Skeletal muscle satellite cell (primary cell): ENCODE results near the gene RAE1.

Experiments
- H3K27me3 ChIP-seq: 2 replicates; pipeline ENCODE4 v1.7.0; 2013; ENCODE audit warnings: low read length; ENCODE audit not compliant: control insufficient read depth, insufficient read depth
- H3K36me3 ChIP-seq: 2 replicates; pipeline ENCODE4 v1.7.0; 2013; ENCODE audit warnings: mild to moderate bottlenecking, control low read depth, low read length; ENCODE audit not compliant: insufficient read depth
- H3K4me1 ChIP-seq: 2 replicates; pipeline ENCODE4 v1.7.0; 2013; ENCODE audit warnings: low read length; ENCODE audit not compliant: control insufficient read depth, insufficient read depth
- H3K4me2 ChIP-seq: 2 replicates; pipeline ENCODE4 v1.7.0; 2013; ENCODE audit warnings: mild to moderate bottlenecking, low read length
- H3K4me3 ChIP-seq: 2 replicates; pipeline ENCODE4 v1.7.0; 2013; ENCODE audit warnings: low read length
- H3K9ac ChIP-seq: 2 replicates; pipeline ENCODE4 v1.7.0; 2013; ENCODE audit warnings: mild to moderate bottlenecking, low read depth, low read length, moderate library complexity
- H3K9me3 ChIP-seq: replicated peaks from 2 replicates; pipeline ENCODE4 v1.7.0; 2013; ENCODE audit warnings: mild to moderate bottlenecking, control low read depth, low read length

The RAE1 gene

GRCh38 chr20:57384486-57384885, 33.4 kb downstream of the RAE1 start:
- Histone ChIP-seq H3K4me2 (no peak overlapping the region), H3K4me1 (peaks cover 5% of the 10 kb centered on the region), H3K9me3 (no peaks in the 10 kb centered on the region), H3K27me3 (no peaks in the 10 kb centered on the region), H3K36me3 (peaks cover 7% of the 10 kb centered on the region), H3K9ac (no peak overlapping the region), H3K4me3 (no peak overlapping the region)

DNA sequence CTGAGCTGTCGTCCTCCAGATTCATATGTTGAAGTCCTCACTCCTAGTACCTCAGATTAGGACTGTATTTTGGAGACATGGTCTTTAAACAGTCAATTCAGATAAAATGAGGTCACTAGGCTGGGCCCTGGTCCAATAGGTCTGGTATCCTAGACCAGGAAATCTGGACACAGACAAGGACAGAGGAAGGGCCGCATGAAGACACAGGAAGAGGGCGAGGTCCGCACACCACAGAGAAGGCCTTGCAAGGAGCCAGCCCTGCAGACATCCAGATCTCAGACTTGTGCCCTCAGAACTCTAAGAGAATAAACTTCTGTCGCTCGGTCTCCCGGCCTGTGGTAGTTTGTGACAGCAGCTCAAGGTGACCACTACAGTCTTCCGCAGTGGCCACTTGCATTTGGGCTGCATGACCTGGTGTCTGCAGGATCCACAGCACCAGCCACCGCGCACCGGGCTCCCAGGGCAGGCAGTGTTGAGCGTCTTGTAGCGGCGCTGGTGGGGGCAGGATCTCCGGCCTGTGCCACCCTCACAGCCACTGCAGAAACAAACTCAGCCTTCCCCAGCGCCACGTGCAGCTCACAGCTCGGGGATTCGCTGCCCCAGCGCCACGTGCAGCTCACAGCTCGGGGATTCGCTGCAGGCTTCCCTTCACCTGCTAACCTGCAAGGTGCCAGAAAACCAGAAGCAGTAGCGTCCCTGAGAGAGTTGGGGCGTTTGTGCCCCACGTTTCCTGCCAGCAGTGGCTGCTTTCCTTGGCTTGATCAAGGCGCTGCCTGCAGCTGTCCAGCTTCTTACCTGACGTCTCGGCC, 34.1 kb downstream of the RAE1 start:
- Histone ChIP-seq H3K4me1 (peaks cover 8% of the 10 kb centered on the region), H3K36me3 (peaks cover 3% of the 10 kb centered on the region), H3K9ac (no peak overlapping the region), H3K27me3 (no peaks in the 10 kb centered on the region), H3K9me3 (no peaks in the 10 kb centered on the region), H3K4me2 (no peak overlapping the region), H3K4me3 (no peak overlapping the region)

- no peak overlapping the region for H3K9ac ChIP-seq
- H3K27me3 ChIP-seq: no peaks in the 10 kb centered on the region
- H3K36me3 ChIP-seq: no peaks in the 10 kb centered on the region
- H3K4me1 ChIP-seq: peaks cover 8% of the 10 kb centered on the region
- H3K9me3 ChIP-seq: no peaks in the 10 kb centered on the region
- no peak overlapping the region for H3K4me2 ChIP-seq
- no peak overlapping the region for H3K4me3 ChIP-seq
These were observed 34.9 kb downstream of the RAE1 start for GRCh38 chr20:57385940-57386339.

DNA sequence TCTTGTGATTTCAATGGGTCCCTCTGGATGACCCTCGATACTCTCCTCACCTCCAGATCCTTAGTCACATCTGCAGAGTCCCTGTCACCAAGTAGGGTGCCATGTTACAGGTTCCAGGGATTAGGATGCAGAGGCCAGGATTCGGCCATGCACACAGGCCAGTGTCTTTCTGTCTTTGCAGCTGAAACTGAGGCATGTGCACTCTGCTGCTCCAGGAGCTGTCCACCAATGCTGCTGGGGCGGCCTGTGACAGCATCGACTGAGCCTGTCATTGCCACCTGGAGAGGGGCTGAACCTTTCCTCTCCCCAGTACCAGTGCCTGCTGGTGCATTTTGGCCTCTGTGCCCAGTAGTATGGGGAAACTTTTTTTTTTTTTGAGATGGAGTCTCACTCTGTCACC, 35.7 kb downstream of the RAE1 start:
- no peaks in the 10 kb centered on the region for H3K27me3 ChIP-seq
- H3K4me2 ChIP-seq: no peak overlapping the region
- no peaks in the 10 kb centered on the region for H3K36me3 ChIP-seq
- peaks cover 8% of the 10 kb centered on the region for H3K4me1 ChIP-seq
- H3K4me3 ChIP-seq: no peak overlapping the region
- no peak overlapping the region for H3K9ac ChIP-seq
- no peaks in the 10 kb centered on the region for H3K9me3 ChIP-seq

DNA sequence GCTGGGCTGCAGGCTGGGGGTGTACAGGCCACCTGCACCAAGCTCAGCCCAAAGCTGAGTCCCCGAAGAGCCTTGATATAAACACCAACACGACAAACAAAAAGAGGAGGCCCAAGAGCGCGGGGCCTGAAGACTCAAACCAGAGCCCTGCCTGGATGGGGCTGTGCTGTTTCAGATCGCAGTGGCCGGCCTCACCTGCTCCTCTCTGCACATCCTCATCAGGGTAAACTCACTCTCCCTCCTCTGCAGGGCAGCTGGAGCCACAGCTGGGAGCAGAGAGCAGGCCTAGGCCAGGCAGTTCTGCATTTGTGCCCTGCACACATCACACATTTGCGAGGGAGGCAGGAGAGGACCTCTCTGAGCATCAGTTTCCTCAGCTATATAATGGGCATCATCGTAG, 36.4 kb downstream of the RAE1 start:
- H3K4me1 ChIP-seq: peaks cover 13% of the 10 kb centered on the region
- H3K36me3 ChIP-seq: no peaks in the 10 kb centered on the region
- H3K4me2 ChIP-seq: no peak overlapping the region
- H3K9me3 ChIP-seq: no peaks in the 10 kb centered on the region
- no peak overlapping the region for H3K4me3 ChIP-seq
- H3K9ac ChIP-seq: no peak overlapping the region
- no peaks in the 10 kb centered on the region for H3K27me3 ChIP-seq

- H3K4me1 ChIP-seq: peaks cover 17% of the 10 kb centered on the region
- no peak overlapping the region for H3K4me3 ChIP-seq
- no peaks in the 10 kb centered on the region for H3K27me3 ChIP-seq
- no peaks in the 10 kb centered on the region for H3K9me3 ChIP-seq
- no peak overlapping the region for H3K4me2 ChIP-seq
- H3K36me3 ChIP-seq: peaks cover under 1% of the 10 kb centered on the region
- no peak overlapping the region for H3K9ac ChIP-seq
These were observed 36.9 kb downstream of the RAE1 start for GRCh38 chr20:57387945-57388371.

- Histone ChIP-seq H3K27me3 (no peaks in the 10 kb centered on the region), H3K4me1 (peaks cover 28% of the 10 kb centered on the region), H3K4me3 (peak overlapping the region; percentile 62), H3K9me3 (no peaks in the 10 kb centered on the region), H3K9ac (peak overlapping the region; percentile 74), H3K36me3 (peaks cover 11% of the 10 kb centered on the region), H3K4me2 (peak overlapping the region; percentile 88)
These were observed 38.1 kb downstream of the RAE1 start for GRCh38 chr20:57388953-57389694.

DNA sequence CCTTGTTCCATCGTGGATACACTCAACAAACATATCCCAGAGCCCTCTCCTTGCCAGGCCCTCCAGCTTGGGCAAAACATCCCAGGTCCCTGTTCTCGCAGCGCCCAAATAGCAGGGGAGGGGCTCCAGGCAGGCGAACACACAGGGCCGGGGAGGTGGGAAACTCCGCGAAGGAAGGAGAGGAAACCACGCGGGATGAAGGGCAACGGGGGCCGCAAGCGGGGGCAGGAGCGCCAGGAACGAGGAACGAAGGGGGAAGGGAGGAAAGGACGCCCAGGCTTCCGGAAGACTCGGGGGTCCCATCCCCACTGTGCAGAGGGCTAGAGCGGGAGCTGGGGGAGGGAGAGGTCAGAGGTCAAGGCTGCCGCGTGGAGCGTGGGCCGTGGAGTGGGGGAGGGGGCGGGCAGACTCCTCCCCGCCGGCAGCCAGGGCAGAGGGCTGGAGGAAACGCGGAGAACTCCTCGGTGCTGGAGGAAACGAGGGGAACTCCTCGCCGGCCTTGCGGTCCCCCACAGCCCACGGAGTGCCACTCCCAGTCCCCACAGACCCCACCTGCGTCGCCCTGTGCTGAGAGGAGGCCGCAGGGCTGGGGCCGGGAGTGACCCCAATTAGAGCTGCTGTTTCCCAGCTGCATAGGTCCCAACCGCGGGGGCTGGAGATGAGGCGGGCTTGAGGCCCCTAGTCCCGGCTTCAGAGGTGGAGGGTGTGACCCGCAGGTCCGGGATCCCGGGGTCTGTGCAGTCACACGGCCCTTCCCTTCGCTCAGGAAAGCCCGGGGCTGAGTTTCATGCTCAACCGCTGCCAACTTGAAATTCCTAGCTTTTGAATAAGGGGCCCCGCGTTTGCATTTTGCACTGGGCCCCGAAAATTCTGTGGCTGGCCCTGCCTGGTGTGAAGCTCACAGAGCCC, 38.9 kb downstream of the RAE1 start:
- H3K4me2 ChIP-seq: peak overlapping the region; percentile 88
- H3K4me3 ChIP-seq: peak overlapping the region; percentile 62
- peaks cover 11% of the 10 kb centered on the region for H3K36me3 ChIP-seq
- peak overlapping the region; percentile 74 for H3K9ac ChIP-seq
- no peaks in the 10 kb centered on the region for H3K9me3 ChIP-seq
- peaks cover 37% of the 10 kb centered on the region for H3K4me1 ChIP-seq
- H3K27me3 ChIP-seq: no peaks in the 10 kb centered on the region

DNA sequence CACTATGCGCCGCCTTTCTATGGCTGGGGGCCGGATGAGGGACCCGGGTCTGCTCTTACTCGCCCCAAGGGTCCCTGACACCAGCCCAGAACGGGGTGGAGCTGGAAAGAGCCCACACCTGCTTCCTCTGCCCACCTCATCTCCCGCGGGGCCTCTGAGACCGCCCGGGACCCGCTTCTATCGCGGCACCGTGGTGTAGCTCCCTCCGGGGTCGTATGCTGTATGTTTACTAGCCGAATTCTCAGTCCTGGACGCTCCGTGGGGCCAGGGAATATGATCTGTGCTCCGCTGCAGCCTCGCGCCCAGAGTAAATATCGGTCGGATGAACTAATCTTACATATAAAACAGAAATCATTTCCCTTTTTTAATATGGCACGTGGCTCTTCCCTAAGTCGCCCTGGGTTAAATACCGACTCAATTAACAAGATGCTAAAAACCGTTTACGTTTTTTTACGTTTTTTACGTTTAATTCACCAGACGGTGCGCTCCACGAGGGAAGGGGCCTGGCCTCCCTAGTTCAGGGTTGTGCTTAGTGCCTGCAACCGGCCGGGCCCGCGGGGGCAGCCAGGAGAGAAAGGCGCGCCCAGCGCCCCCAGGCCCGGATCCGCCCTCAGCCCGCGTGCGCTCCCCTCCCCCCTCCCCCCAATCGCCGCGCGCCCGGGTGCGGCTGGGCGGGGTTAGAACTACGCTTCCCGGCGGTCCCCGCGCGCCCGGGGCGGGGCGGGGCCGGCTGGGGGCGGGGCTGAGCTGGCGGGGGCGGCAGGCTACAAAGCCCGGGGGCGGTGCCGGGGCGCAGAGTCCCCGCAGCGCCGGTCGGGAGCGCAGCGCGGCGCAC, 39.8 kb downstream of the RAE1 start, which contains the start of gene RBM38:
TSS of gene RBM38 (plus strand) at position 793 of the 835 bp plus-strand sequence. CDS start 186 bp downstream, outside the sequence.
- Histone ChIP-seq H3K27me3 (no peaks in the 10 kb centered on the region), H3K4me3 (peak within 1 kb of the TSS; percentile 86), H3K4me2 (peak within 1 kb of the TSS; percentile 96), H3K9me3 (no peaks in the 10 kb centered on the region), H3K36me3 (peaks cover 11% of the 10 kb centered on the region), H3K4me1 (peaks cover 45% of the 10 kb centered on the region), H3K9ac (peak within 1 kb of the TSS; percentile 75)

- Histone ChIP-seq H3K9me3 (no peaks in the 10 kb centered on the region), H3K36me3 (peaks cover 15% of the 10 kb centered on the region), H3K4me2 (peak overlapping the region; percentile 96), H3K4me3 (peak overlapping the region; percentile 86), H3K27me3 (no peaks in the 10 kb centered on the region), H3K9ac (peak overlapping the region; percentile 75), H3K4me1 (peaks cover 51% of the 10 kb centered on the region)
These were observed 40.6 kb downstream of the RAE1 start for GRCh38 chr20:57391439-57392301.
